Femur (tissue), 1 donor: ENCODE data around the gene STK31.
A peak's percentile ranks its signal among the peaks of the same experiment; 100 is the strongest.
"Not testable (repeated sequence)": the region's sequence is repeated elsewhere in the genome, so short reads cannot be mapped to it uniquely, and the experiment has no call there.

Source experiments
- DNase-seq: peaks from one replicate; pipeline ENCODE4 v3.0.0-alpha.2; 2017

The STK31 gene, protein sequence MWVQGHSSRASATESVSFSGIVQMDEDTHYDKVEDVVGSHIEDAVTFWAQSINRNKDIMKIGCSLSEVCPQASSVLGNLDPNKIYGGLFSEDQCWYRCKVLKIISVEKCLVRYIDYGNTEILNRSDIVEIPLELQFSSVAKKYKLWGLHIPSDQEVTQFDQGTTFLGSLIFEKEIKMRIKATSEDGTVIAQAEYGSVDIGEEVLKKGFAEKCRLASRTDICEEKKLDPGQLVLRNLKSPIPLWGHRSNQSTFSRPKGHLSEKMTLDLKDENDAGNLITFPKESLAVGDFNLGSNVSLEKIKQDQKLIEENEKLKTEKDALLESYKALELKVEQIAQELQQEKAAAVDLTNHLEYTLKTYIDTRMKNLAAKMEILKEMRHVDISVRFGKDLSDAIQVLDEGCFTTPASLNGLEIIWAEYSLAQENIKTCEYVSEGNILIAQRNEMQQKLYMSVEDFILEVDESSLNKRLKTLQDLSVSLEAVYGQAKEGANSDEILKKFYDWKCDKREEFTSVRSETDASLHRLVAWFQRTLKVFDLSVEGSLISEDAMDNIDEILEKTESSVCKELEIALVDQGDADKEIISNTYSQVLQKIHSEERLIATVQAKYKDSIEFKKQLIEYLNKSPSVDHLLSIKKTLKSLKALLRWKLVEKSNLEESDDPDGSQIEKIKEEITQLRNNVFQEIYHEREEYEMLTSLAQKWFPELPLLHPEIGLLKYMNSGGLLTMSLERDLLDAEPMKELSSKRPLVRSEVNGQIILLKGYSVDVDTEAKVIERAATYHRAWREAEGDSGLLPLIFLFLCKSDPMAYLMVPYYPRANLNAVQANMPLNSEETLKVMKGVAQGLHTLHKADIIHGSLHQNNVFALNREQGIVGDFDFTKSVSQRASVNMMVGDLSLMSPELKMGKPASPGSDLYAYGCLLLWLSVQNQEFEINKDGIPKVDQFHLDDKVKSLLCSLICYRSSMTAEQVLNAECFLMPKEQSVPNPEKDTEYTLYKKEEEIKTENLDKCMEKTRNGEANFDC

DNA sequence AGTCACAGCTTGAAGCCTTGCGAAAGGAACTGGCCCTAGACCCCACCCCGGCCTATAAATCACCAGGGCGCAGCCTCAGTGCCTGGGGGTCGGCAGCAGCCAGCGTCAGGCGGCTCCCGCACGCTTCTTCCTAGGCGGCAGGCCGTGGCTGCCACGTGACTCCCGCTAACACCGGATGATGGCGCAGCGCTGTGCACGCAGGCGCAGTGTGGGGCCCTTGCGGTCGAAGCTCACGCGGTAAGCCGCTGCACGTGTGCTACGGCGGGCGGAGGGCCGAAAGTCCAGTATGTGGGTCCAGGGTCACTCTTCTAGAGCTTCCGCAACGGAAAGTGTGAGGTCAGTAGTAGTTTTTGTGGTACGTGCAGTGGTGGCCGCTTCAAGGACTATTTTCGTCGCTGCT is at the start of gene STK31:
Gene STK31, plus strand, starts transcription at position 220 of the 400 bp plus-strand sequence. Its CDS starts 67 bp downstream, at position 287.
- DNase-seq, result no peak

DNA sequence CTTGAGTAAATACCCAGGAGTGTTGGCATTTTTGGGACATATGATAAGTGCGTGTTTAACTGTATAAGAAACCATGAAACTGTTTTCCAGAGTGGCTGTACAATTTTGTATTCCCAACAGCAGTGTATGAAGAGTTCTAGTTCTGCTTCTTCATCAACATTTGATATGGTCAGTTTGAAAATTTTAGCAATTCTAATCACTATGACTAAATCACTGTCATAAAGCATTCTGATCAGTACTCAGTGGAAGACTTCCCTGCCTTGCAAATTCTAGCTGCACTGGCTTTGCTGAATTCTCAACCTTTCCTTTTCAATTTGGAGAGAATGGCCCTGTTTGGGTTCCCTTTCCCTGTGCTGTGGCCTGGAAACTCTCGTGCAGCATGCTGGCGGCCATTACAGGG is 48.6 kb upstream of the STK31 start:
- DNase-seq, result no peak

DNA sequence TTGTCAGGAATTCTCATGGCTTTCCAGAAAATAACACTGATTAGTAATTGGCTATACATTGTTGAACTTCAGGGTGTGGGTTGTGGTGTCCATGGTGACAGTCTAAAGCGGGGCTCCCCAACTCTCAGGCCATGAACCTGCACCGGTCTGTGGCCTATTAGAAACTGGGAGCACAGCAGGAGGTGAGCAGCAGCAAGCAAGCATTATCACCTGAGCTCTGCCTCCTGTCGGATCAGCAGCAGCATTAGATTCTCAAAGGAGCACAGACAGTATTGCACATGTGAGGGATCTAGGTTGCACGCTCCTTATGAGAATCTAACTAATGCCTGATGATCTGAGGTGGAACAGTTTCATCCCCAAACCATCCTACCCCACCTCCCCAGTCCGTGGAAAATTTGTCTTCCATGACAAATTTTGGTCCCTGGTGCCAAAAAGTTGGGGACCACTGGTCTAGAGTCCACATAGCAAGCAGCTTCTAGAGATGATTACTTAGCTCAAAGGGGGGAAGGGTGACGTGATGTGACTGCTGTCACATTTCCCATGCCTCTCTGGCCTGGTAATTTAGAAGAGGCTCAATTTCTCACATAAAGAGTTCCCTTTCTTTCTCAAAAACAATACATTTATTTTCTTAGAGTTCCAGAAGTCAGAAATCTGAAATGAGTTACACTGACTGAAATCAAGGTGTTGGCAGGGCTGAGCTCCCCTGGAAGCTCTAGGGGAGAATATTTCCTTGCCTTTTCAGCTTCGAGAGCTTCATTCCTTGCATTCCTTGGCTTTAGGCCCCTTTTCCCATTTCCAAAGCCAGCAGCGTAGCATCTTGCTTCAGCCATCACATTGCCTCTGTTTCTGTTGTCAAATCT is 47.7 kb upstream of the STK31 start:
- DNase-seq, result peak; percentile 43

DNA sequence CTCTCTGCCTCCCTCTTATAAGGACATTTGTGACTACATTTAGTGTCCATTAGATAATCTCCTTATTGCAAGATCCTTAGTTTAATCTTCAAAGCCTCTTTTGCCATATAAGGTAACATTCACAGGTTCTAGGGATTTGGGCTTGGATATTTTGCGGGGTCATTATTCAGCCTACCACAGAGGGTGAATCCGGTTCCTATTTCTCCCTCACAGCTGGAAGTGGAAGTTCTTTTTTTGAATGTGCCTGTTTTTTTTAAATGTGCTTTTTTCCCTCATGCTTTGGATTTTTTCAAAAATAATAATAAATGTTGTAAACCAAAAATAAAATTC is 47.1 kb upstream of the STK31 start:
- DNase-seq, result no peak

DNA sequence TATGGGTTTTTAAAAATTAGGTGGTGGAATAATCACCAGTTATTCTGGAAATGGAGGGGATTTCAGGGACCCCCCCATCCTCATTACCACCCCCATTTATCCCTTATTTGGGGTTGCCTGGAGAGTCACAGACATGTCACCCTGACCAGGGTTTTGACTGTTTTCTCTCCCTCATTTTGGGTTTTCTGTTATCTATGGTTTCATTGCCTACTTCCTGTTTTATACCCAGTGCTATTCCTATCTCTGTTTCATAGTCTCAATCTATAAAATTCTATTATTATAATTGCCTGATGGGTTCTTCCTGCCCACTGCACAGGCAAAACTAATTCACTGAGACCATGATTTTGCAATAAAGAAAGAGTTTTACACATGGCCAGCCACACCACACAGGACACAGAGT is 45.9 kb upstream of the STK31 start:
- no peak for DNase-seq

DNA sequence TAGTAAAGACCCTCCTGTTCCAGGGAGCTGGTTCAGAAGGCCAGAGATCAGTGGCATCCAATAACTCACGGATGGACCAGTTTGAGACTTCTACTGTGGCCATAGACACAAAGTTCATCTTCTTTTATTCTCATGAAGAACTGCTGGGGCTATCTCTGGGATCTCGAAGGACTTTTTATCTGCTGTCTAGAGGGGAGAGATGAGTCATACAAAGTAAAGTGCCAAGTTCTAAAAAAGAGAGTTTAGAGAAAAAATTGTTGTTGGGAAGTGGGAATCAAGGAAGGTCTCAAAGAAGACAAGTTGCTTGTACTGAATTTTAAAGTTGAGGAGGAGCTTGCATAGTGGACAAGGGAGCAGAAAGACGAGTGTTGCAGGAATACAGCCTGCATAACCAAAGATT is 38.0 kb upstream of the STK31 start:
- no peak for DNase-seq

DNA sequence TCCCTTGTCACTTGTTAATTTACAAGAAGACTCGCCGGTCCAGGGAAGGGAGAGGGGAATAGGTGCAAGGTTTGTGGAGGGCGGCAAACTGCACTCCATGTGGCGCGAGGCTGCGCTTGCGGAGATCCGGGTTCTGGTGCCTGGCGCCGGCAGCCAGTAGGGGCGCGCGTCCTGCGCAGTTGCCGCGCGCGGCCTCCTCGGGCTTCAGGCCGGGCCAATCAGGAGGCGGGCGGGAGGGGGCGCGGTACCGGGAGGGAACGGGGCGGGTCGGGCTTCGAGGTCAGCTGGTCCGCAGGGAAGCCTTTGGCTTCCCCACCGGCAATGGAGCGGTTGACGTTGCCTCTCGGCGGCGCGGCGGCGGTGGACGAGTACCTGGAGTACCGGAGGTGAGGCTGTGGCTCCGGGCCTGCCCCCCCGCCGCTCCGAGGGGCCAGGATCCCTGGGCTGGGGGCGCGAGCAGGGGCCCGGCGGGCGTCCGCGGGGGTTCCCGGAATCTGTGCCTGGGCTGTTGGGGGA is 30.1 kb upstream of the STK31 start, which contains the start of gene FAM221A:
Gene FAM221A, plus strand, starts transcription at position 302 of the 516 bp plus-strand sequence. Its CDS starts 20 bp downstream, at position 322.
- peak; percentile 92 for DNase-seq

DNA sequence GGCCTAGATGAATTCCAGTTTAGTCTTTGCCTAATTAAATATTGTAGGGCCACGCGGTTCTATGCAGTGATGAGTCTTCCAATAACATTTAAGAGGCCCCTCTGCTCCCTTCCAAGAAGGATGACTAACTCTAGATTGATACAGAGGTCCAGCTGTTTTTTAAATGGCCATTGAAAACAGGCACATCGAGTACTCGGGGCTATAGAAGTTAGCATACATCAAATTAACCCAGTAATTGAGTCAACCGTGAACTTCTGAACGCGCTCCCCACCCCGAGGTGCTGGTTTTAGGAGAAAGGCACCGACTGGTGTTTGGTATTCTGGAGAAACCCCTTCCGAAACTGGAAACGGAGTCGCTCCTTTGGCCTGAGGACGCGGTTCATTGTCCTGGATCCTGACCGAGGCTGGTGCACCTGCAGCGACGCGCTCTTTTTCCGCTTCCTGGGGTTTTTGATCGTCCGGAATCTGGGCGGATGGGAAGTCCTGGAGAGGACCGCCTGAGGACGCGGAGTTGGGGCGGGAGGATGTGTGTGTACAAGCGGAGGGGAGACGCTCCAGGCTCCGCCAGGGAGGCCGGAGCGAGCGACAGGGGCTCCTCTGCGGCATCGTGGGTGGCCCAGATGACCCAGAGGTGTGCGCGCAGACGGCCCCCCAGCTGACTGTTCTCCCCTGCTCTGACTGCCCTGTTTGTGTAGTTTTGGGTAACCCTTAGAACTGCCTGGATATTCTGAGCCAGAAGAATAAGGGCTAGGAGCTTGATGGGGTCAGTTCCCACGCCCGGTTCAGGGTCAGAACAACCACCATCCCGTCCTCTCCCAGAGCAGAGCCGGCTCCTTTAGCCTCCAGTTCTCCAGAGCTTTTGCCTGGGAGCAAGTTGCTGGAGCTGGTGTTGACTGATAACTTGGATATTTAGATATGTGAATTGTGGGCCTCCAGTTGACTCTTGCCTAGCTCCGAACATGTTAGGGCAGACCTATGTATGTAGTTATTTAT is 29.3 kb upstream of the STK31 start:
- DNase-seq, result peak; percentile 68

DNA sequence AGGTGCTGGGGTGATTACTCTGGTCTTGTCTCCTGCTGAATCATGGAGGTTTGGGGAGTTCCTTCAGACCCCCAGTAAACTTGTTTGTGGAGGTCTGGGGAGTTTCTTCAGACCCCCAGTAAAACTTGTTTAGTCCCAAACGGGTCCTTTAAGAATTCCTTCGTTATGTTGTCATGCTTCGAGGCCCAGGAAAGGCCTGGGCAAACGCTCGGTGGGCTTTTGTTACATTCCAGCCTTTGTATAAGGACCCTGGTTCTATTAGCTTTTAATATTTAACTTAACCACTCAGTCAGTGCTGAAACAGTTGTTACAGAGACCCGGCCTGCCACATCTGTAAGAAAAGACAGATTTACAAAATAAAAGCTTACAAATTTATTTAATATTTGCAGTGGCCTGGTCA is 26.0 kb upstream of the STK31 start:
- DNase-seq, result not testable (repeated sequence)

DNA sequence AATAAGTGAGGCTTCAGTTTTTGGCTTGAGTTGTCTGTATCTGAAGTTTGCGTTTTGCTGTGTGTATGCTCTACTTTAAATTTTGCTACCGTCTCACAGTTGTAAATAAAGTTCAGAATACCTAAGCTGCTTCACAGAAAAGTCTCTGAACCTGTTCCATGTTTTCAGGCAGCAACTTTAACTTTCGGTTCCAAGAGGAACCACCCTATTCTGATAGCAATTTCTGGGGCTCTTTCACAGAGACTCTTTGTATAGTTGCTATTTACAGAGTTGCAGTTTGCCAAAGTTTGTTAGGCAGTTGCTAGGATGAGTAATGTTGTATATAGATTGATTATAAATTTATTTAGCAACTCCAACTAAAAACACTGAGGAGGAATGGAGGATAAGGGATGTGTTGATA is 24.3 kb upstream of the STK31 start:
- no peak for DNase-seq

DNA sequence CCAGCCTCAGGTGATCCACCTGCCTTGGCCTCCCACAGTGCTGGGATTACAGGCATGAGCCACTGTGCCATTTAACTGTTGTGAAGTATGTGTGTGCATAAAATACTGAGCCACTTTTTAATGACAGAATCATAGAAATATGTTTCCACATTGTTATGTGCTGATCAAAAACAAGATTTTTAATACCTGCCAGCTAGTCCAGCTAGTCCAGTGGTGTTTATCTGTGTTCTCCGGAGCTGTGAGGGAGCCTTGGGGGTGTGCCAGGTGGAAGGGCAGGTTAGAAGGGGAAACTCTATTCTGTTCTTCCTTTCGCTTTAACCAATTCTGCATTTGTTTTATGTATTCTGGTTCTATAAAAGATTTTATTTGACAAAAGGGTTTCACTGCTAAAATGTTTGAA is 23.0 kb upstream of the STK31 start:
- DNase-seq, result no peak

DNA sequence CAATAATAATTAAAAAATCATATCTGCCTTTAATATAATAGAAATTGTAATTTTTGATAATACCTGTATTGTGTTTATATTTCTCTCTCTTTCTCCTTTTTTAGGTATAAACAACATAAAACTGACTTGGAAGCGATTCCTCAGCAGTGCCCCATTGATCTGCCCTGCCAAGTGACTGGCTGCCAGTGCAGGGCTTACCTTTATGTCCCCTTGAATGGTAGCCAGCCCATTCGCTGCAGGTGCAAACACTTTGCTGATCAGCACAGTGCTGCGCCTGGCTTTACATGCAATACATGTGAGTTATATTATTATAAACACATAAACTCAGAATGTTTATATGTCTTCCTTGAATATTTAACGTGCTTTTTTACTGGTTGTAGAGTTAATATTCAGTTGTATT is 20.9 kb upstream of the STK31 start:
- DNase-seq, result no peak

DNA sequence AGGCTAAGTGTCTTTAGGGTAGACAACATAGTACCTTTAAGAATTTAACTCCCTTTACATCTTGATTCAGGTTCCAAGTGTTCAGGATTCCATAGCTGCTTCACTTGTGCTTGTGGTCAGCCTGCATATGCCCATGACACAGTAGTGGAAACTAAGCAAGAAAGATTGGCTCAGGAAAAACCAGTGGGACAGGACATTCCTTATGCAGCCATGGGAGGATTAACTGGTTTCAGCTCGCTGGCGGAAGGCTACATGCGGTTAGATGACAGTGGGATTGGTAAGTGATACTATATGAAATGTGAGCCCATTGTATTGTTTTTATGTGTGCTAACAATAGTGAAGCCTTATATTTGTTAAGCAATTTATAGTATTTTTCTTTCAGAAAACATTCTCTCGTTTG is 18.7 kb upstream of the STK31 start:
- DNase-seq, result no peak

DNA sequence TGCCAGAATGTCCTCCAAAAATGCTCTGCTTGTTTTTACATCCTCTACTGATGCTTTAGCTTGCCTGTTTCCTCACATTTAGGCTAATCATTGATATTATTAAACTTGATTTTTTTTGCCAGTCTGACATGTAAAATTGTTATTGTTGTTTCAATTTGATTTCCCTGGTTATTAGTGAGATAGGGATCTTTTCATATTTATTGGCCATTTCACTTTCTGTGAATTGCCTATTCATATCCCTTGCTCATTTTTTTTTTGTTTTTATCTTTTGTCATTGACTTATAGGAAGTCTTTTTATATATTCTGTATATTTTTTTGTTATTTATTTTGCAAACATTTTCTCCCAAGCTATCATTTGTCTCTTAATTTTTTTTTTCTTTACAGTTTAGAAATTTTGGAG is 16.8 kb upstream of the STK31 start:
- no peak for DNase-seq

DNA sequence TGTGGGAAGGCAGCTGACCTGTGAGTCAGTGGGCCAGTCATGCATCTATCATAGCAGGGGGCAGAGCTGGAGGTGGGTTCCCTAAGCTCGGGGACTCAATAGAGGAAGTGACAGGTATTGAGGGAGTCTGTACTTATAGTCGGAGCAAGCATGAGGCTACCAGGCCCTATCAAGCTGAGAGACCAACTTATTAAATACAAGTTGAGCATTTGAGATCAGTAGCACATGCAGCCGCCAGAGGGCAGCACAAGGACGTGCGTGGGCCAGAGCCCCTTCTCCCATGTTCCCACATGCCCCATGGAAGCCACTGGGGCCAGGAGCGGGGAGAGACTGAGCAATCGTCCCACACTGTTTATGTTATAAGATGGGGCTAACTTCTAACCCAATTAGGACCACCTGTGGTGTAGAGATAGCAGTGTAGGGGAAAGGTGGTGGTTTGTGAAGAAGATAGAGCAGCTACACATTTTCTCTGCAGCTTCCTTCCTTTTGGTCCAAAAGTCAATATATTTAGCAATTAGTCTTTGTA is 13.0 kb upstream of the STK31 start:
- peak; percentile 42 for DNase-seq

DNA sequence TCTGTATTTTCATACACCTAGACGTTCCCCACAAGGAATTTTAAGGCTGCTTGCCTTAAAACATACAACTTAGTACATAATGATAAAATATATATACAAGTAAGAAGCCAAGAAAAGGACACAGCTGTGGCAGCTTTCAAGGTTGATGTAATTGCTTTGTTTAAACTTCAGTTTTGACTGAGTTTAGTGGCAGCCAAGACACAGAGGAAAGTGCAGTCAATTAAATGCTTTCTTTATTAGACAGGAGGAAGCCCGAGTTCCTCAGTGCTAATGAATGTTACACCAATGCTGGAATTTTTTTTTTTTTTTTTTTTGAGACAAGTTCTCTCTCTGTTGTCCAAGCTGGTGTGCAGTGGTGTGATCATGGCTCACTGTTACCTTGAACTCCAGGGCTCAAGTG is 11.2 kb upstream of the STK31 start:
- no peak for DNase-seq

DNA sequence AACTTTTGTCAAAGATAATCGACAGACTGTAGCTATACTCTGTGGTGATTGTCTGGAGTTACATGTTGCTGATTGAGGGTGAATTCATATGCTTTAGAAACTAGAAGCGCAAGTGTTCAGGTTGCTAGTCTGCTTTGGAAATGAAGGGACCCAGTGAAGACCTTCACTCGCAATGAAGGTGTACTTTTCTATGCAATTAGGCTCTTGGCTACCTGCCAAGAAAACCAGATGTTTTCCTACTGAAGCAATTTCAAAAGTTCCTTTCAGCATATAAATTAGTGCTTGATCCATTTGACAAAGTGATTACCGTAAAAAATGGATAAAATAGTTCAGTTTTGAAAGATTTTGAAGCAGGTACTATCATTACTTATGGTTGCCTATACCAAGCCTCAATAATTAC is 10.0 kb upstream of the STK31 start:
- DNase-seq, result no peak

DNA sequence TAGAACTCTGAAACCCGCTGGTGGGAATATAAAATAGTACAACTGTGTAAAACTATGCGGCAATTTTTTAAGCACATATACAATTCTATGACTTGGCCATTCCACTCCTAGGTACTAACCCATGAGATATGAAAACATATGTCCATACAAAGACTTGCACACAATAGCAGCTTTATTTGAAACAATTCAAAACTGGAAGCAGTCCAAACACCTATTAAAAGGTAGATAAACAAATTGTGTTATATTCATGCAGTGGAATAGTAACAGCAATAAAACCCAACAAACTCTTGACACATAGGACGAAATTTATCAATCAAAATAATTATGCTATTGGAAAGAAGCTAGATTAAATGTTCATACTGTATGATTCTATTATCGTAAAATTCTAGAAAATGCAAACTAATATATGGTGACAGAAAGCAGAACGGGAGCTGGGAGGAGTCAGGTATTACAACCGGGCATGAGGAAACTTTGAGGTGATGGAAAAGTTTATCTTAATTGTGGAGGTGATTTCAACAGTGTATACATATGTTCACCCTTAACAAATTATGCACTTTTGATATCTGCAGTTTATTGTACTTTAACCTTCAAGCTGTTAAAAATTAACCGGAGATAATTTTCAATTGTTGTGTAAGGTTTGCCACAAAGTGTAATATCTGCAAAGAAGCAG is 803 bp upstream of the STK31 start:
- no peak for DNase-seq

DNA sequence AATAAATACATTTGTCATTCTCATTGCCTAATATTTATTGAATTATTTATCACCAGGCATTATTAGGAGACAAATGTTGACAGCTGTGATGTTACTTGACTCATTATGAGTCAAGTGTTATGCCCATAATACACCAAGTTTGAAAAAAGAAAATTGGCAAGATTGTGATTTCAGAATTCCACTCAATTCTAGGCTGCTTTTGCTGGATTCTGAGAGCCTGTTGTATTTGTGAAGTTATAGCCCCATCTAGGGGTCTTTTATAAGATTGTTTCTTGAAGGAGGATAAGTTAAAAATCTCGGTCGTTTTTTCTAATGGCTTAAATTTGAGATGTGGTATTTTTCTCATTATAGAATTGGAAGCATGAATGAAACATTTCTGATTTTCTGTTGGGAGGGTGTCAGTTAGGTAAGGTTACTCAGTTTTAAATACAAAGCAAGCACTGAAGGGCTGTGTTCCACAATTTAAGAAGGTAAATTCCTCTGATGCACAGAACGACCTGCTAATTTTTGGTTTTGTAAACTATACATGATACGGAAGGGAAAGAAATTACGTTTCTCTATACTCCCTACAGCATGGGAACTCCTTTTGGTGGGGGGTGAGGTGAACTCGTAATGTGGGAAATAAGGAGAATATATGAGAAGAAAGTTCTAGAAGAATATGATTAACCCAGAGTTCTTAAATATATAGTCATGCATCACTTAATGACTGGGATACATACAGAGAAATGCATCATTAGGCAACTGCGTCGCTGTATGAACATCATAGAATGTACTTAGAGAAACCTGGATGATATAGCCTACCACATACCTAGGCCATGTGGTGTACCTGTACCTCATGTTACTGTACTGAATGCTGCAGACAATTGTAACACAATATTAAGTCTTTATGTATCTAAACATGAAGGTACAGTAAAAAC is 2.6 kb downstream of the STK31 start:
- DNase-seq, result no peak
